D721Med (cell line): ENCODE results near the gene CHI3L1.
A peak's percentile ranks its signal among the peaks of the same experiment; 100 is the strongest.

Experiments used
- DNase-seq: peaks from one replicate; pipeline ENCODE4 v3.0.0; 2011; ENCODE audit warnings: low spot score; ENCODE audit not compliant: insufficient read length
- FAIRE-seq: peaks from 2 replicates; lab custom pipeline; 2011; peaks lifted over from hg19 to GRCh38; lab: Jason Lieb, UNC
- CTCF ChIP-seq: IDR thresholded peaks from 2 replicates; pipeline ENCODE4 v1.5.1; 2012; ENCODE audit warnings: mild to moderate bottlenecking, control low read depth; ENCODE audit not compliant: insufficient read depth; ENCODE audit errors: missing control alignments

CHI3L1 gene

GRCh38 chr1:203213126-203213525 lies 26.6 kb upstream of the CHI3L1 start:
- no peak for DNase-seq
- FAIRE-seq = no peak
- TF ChIP-seq CTCF = no peak

GRCh38 chr1:203211812-203212211 lies 25.3 kb upstream of the CHI3L1 start:
- no peak for TF ChIP-seq CTCF
- DNase-seq = no peak
- no peak for FAIRE-seq

- DNase-seq (no peak), FAIRE-seq (no peak)
- TF ChIP-seq CTCF = no peak
These were observed 24.5 kb upstream of the CHI3L1 start for GRCh38 chr1:203210988-203211387.

- DNase-seq (no peak), FAIRE-seq (peak; percentile 61)
- TF ChIP-seq CTCF = no peak
These were observed 23.8 kb upstream of the CHI3L1 start for GRCh38 chr1:203210350-203210749.

- TF ChIP-seq CTCF = no peak
- DNase-seq (no peak), FAIRE-seq (no peak)
These were observed 21.7 kb upstream of the CHI3L1 start for GRCh38 chr1:203208181-203208580.

GRCh38 chr1:203207751-203208150 lies 21.2 kb upstream of the CHI3L1 start:
- TF ChIP-seq CTCF = no peak
- no peak for DNase-seq
- FAIRE-seq = peak; percentile 73

- no peak for FAIRE-seq
- TF ChIP-seq CTCF = no peak
- DNase-seq = no peak
These were observed 19.7 kb upstream of the CHI3L1 start for GRCh38 chr1:203206129-203206687.
